HG02973 (cell line): Measurements from ENCODE around the gene ATXN10.
"Not testable (repeated sequence)": the region's sequence is repeated elsewhere in the genome, so short reads cannot be mapped to it uniquely, and the experiment has no call there.

ENCODE experiments used
- ATAC-seq: cut with Tn5 transposase; IDR thresholded peaks from one replicate; pipeline ENCODE4 v1.9.1; 2021; ENCODE audit warnings: moderate library complexity; ENCODE audit not compliant: unreplicated experiment

Gene ATXN10

DNA sequence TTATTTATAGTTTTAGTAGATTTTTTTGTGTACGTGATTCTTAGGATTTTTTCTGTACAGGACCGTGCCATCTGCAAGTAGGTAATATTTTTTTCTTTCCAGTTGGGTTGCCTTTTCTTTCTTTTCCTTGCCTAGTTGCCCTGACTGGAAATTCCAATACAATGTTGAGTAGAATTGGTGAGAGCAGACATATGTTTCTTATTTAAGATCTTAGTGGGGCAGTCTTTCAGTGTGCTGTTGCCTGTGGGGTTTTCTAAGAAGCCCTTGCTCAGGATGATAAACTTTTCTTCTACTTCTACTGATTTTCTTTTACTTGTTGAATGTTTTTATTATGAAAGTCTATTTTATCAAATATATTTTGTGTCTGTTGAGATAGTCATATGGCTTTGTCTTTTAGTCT is 33.0 kb downstream of the ATXN10 start:
- ATAC-seq, result no peak

DNA sequence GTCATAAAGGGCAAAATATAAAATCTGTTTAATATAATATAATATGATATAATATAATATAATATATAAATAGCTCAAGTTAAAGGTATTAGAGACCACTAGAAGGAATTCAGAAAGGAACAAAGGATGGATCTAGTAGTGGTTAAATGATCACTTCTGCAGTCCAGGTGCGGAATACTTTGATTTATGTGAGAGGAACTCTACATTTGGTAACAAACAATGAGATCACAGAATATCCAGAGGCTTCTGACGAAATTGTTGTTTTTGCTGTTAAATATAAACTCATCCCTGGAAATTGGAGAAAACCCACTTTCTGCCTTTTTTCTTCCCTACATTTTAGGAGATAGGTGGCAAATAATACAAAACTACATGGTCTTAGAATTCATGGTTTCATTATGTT is 36.0 kb downstream of the ATXN10 start:
- no peak for ATAC-seq

DNA sequence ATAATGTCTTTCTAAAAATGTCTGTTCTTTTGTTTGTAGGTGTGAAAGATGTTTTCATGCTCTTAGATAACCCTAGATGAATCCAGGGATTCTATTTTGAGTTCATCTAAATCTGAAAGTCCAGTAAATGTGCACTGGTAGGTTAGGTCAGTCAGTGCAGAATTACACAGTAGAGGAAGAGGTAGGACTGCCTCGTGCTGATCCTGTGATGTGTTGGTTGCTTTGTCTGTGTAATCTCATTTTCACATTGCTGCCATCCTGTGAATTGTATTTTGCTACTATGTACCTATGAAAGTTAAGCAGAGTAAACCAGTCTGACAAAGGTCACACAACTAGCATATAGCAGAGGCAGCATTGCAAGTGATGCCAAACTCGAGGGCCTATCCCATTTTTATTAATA is 36.5 kb downstream of the ATXN10 start:
- ATAC-seq, result no peak

DNA sequence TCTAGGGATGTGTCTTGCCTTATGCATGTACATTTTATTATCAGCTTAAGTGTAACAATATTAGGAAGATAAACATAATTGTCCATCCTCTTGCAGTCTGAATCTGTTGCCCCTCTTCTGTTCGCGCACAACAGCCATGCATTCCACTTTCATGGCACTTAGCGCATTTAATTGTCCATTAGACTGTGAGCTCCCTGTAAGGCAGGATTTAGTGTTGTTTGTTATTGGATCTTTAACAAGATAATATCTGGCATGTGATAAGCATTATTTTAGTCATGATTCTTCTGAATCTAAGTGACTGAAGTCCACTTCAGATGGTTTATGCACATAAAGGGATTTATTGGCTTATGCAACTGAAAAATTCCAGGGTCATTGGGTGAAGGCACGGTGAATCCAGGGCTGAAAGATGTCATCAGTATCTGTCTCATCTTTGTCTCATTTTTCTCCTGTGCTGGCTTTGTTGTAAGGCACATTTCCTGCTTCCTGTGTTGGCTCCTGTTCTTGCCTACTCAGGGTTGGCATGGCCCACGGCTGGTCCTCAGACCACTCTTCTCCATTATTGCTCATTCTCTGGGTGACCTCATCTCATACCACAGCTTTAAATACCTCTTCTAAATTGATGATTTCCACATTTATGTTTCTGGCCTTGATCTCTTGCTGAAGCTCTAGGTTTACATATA is 37.6 kb downstream of the ATXN10 start:
- ATAC-seq, result no peak

- ATAC-seq, result no peak
Observed at GRCh38 chr22:45709866-45710265, 38.2 kb downstream of the ATXN10 start.

DNA sequence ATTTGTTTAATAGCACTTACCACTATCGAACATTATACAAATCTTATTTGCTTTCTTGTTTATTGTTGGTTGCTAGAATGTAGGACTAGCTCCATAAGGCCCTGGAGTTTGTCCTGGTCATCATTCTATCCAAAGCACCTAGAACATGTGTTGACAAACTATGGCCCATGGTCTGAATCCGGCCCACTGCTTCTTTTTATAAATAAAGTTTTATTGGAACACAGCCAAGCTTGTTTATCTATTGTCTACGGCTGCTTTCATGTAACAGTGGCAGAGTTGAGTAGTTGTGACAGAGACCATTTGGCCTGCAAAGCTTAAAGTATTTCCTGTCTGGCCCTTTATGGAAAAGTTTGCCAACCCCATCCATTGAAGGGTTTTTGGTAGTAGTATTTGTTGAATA is 38.8 kb downstream of the ATXN10 start:
- no peak for ATAC-seq

DNA sequence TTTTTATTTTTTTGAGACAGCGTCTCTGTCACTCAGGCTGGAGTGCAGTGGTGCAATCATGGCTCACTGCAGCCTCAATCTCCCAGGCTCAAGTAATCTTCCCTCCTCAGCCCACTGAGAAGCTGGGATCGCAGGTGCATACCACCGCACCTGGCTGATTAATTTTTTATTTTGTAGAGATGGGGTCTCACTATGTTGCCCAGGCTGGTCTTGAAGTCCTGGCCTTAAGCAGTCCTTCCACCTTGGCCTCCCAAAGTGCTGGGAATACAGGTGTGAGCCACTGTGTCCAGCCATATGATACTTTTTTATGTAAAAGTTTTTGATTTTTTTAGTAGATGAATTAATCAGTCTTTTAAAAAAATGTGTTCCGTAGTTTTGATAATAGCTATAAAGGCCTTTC is 42.8 kb downstream of the ATXN10 start:
- not testable (repeated sequence) for ATAC-seq

GRCh38 chr22:45717789-45718188 is 46.2 kb downstream of the ATXN10 start:
- ATAC-seq, result no peak

GRCh38 chr22:45718391-45718790 is 46.8 kb downstream of the ATXN10 start:
- no peak for ATAC-seq

- ATAC-seq, result no peak
Observed at GRCh38 chr22:45720839-45721378, 49.3 kb downstream of the ATXN10 start.

DNA sequence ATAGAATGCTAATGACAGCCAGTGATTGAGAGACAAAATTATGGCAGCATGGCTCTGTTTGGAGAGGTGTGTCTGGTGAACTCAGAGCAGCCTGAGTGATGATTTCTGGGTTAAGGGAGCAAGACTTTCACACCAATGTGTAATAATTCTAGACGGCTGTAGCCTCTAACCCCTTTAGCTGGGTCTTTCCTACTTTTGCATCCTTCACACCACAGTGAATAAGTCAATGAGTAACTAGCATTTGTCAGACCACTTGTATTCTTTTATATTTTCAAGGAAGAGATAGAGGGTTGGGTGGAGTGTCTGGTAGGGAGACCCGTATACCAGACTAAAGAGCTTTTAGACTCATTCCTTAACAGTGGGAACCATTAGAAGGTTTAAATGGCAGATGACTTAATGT is 50.4 kb downstream of the ATXN10 start:
- no peak for ATAC-seq

GRCh38 chr22:45726081-45726480 is 54.4 kb downstream of the ATXN10 start:
- no peak for ATAC-seq

- no peak for ATAC-seq
Observed at GRCh38 chr22:45731041-45731797, 59.6 kb downstream of the ATXN10 start.

GRCh38 chr22:45731798-45732495 is 60.3 kb downstream of the ATXN10 start:
- ATAC-seq, result no peak

DNA sequence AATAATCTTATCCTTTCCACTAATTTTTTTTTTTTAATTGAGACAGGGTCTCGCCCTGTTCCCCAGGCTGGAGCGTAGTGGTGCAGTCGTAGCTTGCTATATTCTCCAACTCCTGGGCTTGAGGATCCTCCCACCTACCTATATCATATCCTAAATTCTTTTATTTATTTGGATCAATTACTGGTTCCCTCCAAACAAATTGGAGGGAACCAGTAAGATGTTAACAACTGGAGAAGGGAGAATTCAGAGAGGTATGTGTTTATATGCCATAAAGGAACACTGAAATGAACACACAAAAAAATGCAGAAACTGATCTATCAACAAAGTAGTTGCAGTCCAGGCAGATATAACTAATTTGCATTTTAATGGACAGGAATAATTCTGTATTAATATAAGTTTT is 63.6 kb downstream of the ATXN10 start:
- no peak for ATAC-seq

DNA sequence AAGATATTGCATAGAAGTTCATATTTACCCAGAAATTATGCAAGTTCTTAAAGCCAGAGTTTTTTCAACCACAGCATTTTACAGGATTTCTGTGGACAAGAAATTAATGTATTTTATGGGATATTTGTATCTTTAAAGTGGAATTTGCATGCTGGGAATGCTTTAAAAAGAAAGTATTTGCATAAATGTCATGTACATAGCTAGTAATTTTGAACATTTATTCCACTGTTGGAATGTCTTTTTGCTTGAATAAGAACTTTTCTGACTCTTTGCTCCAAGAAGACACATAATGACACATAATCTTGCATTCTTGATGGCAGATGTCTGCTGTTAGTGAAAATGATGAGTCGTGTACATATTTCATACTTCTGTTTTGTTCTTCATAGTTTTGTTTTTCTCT is 66.6 kb downstream of the ATXN10 start:
- ATAC-seq, result no peak

DNA sequence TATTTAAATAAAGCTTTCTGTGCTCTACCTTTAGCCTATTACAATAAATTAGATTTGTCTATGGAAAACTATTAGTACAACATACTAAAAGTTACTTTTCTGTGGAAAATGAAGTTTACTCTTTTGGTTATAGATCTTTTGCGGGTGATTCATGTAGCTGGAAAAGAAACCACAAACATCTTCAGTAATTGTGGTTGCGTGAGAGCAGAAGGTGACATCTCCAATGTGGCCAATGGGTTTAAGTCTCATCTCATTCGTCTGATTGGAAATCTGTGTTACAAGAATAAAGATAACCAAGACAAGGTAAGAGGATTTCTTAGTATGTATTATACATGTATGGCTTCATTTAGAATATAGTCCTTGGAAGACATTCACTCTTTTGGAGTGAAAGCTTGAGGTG is 68.6 kb downstream of the ATXN10 start:
- no peak for ATAC-seq

- no peak for ATAC-seq
Observed at GRCh38 chr22:45742866-45743450, 71.3 kb downstream of the ATXN10 start.

GRCh38 chr22:45743687-45744086 is 72.1 kb downstream of the ATXN10 start:
- no peak for ATAC-seq

GRCh38 chr22:45744442-45744841 is 72.8 kb downstream of the ATXN10 start:
- ATAC-seq, result no peak

DNA sequence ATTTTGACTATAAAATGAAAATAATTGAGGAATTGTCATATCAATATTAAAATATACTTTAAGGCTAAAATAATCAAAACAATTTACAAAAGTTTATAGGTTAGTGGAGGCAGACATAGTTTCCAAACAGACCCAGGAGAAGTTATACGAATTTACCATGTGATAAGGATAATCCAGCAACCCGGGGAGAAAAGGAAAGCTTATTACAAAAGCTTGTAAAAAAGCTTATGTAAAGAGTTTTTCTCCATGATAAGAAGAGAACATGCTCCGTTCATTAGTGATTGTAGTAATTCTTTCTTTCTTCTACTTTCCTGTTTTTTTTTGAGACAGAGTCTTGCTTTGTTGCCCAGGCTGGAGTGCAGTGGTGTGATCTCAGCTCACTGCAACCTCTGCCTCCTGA is 79.0 kb downstream of the ATXN10 start:
- ATAC-seq, result no peak
